Prostate gland (tissue), 2 donors: Measurements from ENCODE around the gene TRIM69. TPM values are rescaled to one million over a fixed set of nuclear protein-coding genes. Genes with fewer than 3 reads are reported as not detected.
"Not testable (repeated sequence)": the region's sequence is repeated elsewhere in the genome, so short reads cannot be mapped to it uniquely, and the experiment has no call there.

Experiments
- DNase-seq: peaks from one replicate; pipeline ENCODE4 v3.0.0-alpha.2; 2019; ENCODE audit warnings: low spot score
- H3K27ac ChIP-seq, 2 donors: fragments of 200-600 bp; sonication (generic); 2 replicates each; pipeline ENCODE4 v1.5.1; 2017 to 2019
- H3K27me3 ChIP-seq: fragments of 200-600 bp; sonication (generic); replicated peaks from 2 replicates; pipeline ENCODE4 v1.5.1; 2019; ENCODE audit not compliant: insufficient read depth
- H3K36me3 ChIP-seq, 2 donors: fragments of 200-600 bp; sonication (generic); 1 replicate in 1 of 2; 2 replicates in 1 of 2; pipeline versions ENCODE4 v1.5.1 to v1.8.1; 2017 to 2019
- H3K4me1 ChIP-seq: fragments of 200-600 bp; sonication (generic); replicated peaks from 2 replicates; pipeline ENCODE4 v1.5.1; 2019
- H3K4me3 ChIP-seq, 2 donors: fragments of 200-600 bp; sonication (generic); 2 replicates each; pipeline ENCODE4 v1.5.1; 2017 to 2019
- H3K9me3 ChIP-seq: fragments of 200-600 bp; sonication (generic); 2 replicates; pipeline ENCODE4 v1.5.1; 2017
- POLR2A ChIP-seq: fragments of 450-650 bp; IDR thresholded peaks from one replicate; pipeline ENCODE4 v1.6.1; 2016; ENCODE audit warnings: antibody characterized with exemption, mild to moderate bottlenecking
- POLR2AphosphoS5 ChIP-seq: sonication (generic); formaldehyde crosslinking; IDR thresholded peaks from one replicate; pipeline ENCODE4 v1.6.1; 2017; ENCODE audit warnings: antibody characterized with exemption
- WGBS: methylation state at CpG from one replicate; pipeline ENCODE4 v1.1.5; 2018; 5-methylcytosine and 5-hydroxymethylcytosine counted together
- intact Hi-C: fragments of 100-400 bp; cut with DNase I; formaldehyde crosslinking; loops from one replicate; pipeline ENCODE4 v1.14.2; 2022
- total RNA-seq, 2 donors: library from RNA; depleted of rRNA; stranded (reverse); fragments of >200 nt; gene quantifications; one replicate each; pipeline ENCODE4 v1.1.0, GENCODE V29; 2016
- TF ChIP-seq, protein P1 (sequence below), 4 experiments: fragments of 200-600 bp in 2 of 4; fragments of 450-650 bp in 2 of 4; sonication (generic) in 2 of 4; IDR thresholded peaks; 1 replicate in 3 of 4; 2 replicates in 1 of 4; pipeline ENCODE4 v1.5.1; 2016 to 2019; ENCODE audit warnings: antibody characterized with exemption in 4 of 4, mild to moderate bottlenecking in 2 of 4, moderate library complexity in 2 of 4

Gene TRIM69
- total RNA-seq, 2 donors from 2014 or later, result 7.6 to 12.0 TPM

GRCh38 chr15:44718180-44718926 is 18.0 kb upstream of the TRIM69 start:
- 65% methylated on average over 4 of the region's 4 CpGs for WGBS
- TF ChIP-seq POLR2AphosphoS5 (no peak), POLR2A (no peak)
- TF ChIP-seq, protein P1, sequence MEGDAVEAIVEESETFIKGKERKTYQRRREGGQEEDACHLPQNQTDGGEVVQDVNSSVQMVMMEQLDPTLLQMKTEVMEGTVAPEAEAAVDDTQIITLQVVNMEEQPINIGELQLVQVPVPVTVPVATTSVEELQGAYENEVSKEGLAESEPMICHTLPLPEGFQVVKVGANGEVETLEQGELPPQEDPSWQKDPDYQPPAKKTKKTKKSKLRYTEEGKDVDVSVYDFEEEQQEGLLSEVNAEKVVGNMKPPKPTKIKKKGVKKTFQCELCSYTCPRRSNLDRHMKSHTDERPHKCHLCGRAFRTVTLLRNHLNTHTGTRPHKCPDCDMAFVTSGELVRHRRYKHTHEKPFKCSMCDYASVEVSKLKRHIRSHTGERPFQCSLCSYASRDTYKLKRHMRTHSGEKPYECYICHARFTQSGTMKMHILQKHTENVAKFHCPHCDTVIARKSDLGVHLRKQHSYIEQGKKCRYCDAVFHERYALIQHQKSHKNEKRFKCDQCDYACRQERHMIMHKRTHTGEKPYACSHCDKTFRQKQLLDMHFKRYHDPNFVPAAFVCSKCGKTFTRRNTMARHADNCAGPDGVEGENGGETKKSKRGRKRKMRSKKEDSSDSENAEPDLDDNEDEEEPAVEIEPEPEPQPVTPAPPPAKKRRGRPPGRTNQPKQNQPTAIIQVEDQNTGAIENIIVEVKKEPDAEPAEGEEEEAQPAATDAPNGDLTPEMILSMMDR (IDR thresholded peaks at IDR 0.05), result no peak

DNA sequence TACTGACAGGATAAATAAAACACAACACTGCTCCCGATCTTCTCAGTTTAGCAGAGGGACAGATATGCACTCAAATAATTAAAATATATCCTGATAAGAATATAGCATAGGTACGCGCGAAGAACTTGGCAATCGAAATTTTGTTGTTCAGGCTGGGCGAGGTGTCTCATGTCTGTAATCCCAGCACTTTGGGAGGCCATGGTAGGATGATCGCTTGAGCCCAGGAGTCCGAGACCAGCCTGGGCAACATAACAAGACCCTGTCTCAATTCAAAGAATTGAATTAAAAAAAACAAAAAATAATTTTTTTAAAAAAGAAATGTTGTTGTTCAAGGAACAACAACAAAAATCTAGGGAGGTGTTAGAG is 17.4 kb upstream of the TRIM69 start:
- no peak for TF ChIP-seq POLR2A
- TF ChIP-seq, protein P1 (IDR thresholded peaks at IDR 0.05), result no peak
- no peak for DNase-seq
- H3K27me3 ChIP-seq, result no peaks in the 10 kb centered on the region
- intact Hi-C loops, result no loop called here
- no peaks in the 10 kb centered on the region for H3K4me1 ChIP-seq
- 89% methylated on average over 8 of the region's 8 CpGs for WGBS
- H3K36me3 ChIP-seq, result peaks cover 8 to 19% of the 10 kb centered on the region in 2 donors
- no peak overlapping the region for H3K27ac ChIP-seq
- H3K9me3 ChIP-seq, result no peaks in the 10 kb centered on the region
- H3K4me3 ChIP-seq, result no peak overlapping the region

More at GRCh38 chr15:44718180-44718926, 18.0 kb upstream of the TRIM69 start:
- intact Hi-C loops, result no loop called here
- no peak for DNase-seq
- Histone ChIP-seq H3K9me3 (no peaks in the 10 kb centered on the region), H3K27ac (no peak overlapping the region), H3K27me3 (no peaks in the 10 kb centered on the region), H3K4me3 (no peak overlapping the region), H3K36me3 (peaks cover 8 to 19% of the 10 kb centered on the region in 2 donors), H3K4me1 (no peaks in the 10 kb centered on the region)

- no peak for DNase-seq
- no peak for TF ChIP-seq POLR2A
- no peak for TF ChIP-seq POLR2AphosphoS5
- TF ChIP-seq, protein P1 (IDR thresholded peaks at IDR 0.05), result no peak
- Histone ChIP-seq H3K36me3 (peaks cover 8 to 19% of the 10 kb centered on the region in 2 donors), H3K27ac (no peak overlapping the region), H3K4me1 (no peaks in the 10 kb centered on the region), H3K4me3 (no peak overlapping the region), H3K27me3 (no peaks in the 10 kb centered on the region), H3K9me3 (no peaks in the 10 kb centered on the region)
- WGBS, result 78% methylated on average over 4 of the region's 4 CpGs
- intact Hi-C loops, result no loop called here
These were observed 16.9 kb upstream of the TRIM69 start for GRCh38 chr15:44719293-44719999.

- H3K4me3 ChIP-seq, H3K27me3 ChIP-seq, H3K4me1 ChIP-seq, DNase-seq, H3K9me3 ChIP-seq, intact Hi-C loops, H3K27ac ChIP-seq: not testable (repeated sequence)
- WGBS, result 88% methylated on average over 8 of the region's 8 CpGs
- peaks cover 8 to 19% of the 10 kb centered on the region in 2 donors for H3K36me3 ChIP-seq
These were observed 16.3 kb upstream of the TRIM69 start for GRCh38 chr15:44720000-44720435.

GRCh38 chr15:44720460-44721176 is 15.7 kb upstream of the TRIM69 start:
- Histone ChIP-seq H3K27ac (no peak overlapping the region), H3K9me3 (no peaks in the 10 kb centered on the region), H3K4me3 (no peak overlapping the region), H3K36me3 (peaks cover 8 to 19% of the 10 kb centered on the region in 2 donors), H3K4me1 (no peaks in the 10 kb centered on the region), H3K27me3 (no peaks in the 10 kb centered on the region)
- 76% methylated on average over 4 of the region's 4 CpGs for WGBS
- intact Hi-C loops, result no loop called here
- no peak for TF ChIP-seq POLR2AphosphoS5
- TF ChIP-seq POLR2A, result no peak
- TF ChIP-seq, protein P1 (IDR thresholded peaks at IDR 0.05), result no peak
- no peak for DNase-seq
